Activated T-cell treated with anti-CD3 and anti-CD28 coated beads for 24 hours (primary cell): ENCODE results near the gene CTCFL.

Source experiments
- DNase-seq: peaks from one replicate; pipeline ENCODE4 v3.0.0-alpha.2; 2020; ENCODE audit warnings: low read depth

Gene CTCFL, protein sequence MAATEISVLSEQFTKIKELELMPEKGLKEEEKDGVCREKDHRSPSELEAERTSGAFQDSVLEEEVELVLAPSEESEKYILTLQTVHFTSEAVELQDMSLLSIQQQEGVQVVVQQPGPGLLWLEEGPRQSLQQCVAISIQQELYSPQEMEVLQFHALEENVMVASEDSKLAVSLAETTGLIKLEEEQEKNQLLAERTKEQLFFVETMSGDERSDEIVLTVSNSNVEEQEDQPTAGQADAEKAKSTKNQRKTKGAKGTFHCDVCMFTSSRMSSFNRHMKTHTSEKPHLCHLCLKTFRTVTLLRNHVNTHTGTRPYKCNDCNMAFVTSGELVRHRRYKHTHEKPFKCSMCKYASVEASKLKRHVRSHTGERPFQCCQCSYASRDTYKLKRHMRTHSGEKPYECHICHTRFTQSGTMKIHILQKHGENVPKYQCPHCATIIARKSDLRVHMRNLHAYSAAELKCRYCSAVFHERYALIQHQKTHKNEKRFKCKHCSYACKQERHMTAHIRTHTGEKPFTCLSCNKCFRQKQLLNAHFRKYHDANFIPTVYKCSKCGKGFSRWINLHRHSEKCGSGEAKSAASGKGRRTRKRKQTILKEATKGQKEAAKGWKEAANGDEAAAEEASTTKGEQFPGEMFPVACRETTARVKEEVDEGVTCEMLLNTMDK

DNA sequence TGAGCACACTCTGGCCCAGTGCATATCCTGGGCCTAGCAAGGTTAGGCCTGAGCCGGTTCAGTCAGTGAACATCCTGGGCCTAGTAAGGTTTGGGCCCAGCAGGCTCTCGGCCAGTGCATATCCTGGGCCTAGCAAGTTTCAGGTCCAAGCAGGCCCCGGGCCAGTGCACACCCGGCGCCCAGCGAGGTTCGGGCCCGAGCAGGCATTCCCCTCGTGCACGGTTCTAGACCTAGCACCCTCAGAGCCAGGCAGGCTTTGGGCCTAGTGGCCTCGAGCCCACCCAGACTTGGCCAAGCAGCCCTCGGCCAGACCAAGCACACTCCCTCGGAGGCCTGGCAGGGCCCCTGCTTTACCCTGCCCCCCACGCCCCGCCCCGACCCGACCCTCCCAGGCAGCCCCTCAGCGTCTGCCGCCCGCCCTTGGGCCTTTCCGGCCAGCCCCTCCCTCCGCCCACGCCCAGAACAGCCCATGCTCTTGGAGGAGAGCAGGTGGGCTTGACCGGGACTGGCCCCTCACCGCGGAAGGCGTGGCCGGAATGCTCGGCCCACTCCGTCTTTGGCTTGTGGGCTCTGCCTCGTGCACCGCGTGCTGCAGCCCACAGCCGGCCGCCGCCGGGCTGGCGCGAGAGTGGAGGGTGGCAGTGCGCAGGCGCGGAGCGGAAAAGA is at the start of gene CTCFL:
TSS of gene CTCFL (minus strand) at position 630 of the 666 bp plus-strand sequence. CDS start 935 bp downstream, outside the sequence.
- no peak for DNase-seq

DNA sequence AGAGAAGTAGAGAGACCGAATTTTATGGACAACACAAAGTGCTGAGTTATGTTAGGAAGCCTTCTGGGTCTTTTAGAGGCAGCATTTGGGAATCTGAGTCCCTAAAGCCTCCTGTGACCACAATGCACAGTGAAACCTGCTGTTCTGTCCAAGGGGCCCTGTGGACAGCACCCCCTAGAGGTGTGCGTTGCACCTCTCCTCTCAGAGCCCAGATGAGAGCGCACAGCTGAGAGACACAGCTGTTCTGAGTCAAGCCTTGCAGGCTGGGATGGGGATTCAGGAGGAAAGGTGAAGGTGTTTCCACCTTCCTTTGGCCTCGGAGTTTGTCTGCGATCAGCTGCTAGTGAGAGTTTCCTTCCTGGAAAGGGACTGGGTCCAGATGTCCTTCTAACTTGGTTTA is 49.0 kb upstream of the CTCFL start:
- no peak for DNase-seq

DNA sequence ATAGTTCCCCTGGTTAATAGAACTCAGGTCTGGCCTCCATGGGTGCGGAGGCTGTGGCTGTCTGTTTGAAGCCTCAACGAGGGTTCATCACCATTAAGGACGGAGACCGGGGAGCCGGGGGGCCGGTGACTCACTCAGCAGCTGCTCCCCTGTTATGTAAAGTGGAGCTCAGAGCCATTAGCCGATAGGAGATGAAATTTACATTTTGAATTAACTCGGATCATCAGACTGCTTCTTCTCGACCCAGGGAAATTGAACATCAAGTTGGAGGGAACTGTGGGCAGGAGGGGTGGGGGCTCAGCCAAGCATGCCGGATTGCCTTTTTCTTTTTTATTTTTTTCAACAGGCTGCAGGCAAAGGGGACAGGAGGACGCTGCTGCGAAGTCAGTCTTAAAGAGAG is 48.3 kb upstream of the CTCFL start:
- no peak for DNase-seq

DNA sequence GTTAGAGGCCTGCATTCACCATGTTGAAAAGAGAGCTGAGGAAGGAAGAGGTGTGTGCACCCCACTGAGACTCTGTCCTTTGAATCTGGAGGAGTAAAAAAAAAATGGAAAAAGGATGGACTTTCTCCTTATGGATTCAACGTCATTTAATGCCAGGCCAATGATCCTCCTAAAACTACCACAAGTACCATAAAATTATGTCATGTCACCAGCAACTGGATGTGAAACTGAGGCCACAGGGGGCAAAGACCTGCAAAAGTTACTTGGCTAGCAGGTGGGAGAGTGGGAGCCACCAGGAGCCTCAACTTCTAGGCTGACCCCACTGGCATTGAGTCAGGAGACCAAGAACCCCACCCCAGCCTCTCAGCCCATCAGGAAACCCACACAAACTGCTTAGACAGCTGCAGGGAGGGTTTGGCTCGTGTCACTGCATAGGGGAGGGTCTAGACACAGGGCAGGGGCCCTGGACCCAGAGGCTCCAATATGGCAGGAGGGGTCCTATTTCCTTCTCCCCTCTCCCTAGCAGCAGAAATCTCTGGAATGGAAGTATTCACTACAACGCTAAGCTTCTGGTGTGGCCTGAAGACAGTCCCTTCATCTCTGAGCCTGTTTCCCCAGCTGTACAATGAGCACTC is 47.0 kb upstream of the CTCFL start:
- DNase-seq: no peak

DNA sequence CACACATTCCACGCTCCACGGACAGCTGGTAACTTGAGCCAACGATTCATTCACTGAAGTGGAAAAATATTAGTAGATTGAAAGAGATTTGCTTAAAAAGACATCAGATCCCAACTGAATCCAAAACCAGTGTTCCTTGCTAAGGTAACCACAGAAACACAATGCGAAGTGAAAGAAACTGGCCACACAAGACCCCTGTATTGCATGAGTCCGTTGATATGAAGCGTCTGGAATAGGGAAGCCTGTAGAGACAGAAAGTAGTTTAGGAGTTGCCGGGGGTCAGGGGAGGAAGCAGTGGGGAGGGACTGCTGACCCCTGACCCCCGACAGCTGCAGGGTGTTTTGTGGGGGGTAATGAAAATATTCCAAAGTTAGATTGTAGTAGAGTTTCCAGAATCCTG is 46.0 kb upstream of the CTCFL start:
- no peak for DNase-seq

DNA sequence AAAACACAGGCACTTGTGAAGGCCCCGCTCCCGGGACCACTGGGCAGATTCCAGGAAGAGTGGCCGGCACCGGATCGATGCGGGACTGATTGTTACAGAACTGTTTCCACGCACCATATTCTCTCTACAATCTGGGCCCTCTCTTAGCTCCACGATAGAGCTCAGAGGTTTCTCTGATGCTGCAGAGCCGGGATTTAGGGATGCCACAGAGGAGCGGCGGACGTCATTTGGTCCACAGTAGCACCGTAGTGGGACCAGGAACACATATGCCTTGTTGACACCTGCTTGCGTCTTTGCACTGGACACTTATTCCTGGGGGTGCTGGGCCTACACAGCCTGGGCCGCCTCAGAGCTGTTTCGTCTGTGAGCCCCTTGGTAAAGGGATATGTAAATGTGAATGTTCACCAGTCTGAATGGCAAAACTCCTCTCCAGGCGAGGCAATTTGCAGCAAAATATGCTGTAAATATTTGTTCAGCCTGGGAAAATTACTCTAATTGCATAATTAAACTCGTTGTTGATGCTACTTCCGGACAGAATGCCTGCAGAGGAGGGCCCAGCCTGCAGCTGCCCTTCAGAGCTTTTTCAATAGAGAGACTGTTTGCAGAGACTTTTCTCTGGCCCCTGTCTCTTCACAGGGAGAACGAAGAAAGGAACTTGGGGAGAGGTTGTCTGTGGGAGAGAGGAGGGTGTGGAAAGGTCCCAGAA is 45.4 kb upstream of the CTCFL start:
- DNase-seq: no peak

DNA sequence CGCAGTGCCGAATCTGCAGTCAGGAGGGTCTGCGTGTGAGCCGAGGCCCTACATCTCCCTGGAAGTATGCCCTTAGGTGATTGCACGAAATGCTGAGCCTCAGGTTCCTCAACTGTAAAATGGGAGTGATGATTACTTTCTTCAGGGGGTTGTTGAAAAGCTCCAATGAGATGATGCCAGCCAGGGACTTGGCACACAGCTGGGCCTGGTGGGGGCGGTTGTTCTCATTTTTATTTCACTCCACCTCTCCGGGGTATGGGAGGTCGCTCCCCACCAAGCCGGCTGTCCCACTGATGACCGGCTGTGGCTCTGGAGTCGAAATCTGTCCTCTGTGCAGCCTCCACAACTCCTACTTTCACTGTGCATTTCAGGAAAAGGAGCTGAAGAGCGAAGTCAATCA is 44.0 kb upstream of the CTCFL start:
- no peak for DNase-seq

DNA sequence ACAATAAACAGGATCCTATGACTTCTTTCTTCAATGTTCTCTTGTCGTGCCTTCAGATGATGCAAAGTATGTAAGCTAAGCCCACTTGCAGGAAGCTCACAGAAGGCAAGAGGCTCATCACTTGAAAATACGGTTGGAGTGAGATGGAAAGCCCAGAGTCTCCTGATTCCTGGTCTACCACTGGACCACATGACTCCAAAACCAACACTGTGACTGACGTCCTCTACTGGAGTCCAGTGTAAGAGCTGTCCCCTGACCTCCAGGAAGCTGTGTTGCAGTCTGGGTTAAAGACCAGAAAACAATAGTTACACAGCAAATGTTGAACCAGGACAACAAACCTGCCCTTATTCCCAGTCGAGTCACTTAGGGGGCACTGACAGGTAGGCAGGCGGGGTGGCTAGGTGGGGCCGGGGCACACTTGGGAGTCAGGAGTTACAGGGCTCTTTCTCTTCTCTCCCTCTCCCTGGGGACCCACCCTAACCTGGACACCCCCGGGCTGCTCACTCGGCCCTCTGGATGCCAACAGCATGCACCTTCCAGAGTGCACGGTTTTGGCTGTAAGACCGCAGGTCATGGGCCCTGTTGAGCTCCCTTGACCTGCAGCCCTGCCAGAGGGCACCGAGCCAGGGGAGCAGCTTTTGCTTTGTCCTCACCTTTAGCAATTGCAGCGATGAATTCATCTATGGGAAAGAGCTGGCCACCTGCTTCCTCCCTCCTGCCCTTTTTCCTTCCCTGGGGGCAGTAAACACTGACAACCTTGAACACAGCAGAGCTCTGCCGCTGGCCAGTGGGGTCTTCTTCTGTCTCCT is 43.4 kb upstream of the CTCFL start:
- no peak for DNase-seq

DNA sequence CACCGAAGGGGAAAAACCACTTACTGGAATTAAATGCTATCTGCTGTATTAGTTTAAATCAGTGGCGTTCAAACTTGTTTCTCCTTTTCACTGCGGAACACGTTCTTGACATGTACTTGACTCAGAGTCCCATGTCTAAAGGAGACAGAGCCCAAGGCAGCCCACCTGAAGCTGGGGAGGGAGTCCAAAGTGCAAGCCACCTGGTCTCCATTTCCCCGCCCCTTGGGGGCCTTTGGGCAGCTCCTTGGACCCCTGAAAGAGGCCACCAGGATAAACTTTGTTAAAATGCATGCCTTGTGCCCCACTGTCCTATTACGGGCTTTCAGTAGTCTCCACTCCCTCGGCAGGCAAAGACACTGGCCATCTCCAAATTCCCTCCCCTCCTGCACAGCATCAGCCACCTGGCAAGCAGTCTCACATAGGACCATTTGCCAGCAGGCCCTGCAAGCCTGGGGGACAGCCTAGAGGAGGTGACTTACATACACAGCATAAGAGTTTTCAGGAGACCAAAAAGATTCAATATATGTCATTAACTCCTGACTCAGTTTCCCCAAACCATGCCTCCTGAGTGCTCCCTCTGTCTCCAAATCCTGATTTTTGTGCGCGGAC is 42.6 kb upstream of the CTCFL start:
- DNase-seq: no peak

DNA sequence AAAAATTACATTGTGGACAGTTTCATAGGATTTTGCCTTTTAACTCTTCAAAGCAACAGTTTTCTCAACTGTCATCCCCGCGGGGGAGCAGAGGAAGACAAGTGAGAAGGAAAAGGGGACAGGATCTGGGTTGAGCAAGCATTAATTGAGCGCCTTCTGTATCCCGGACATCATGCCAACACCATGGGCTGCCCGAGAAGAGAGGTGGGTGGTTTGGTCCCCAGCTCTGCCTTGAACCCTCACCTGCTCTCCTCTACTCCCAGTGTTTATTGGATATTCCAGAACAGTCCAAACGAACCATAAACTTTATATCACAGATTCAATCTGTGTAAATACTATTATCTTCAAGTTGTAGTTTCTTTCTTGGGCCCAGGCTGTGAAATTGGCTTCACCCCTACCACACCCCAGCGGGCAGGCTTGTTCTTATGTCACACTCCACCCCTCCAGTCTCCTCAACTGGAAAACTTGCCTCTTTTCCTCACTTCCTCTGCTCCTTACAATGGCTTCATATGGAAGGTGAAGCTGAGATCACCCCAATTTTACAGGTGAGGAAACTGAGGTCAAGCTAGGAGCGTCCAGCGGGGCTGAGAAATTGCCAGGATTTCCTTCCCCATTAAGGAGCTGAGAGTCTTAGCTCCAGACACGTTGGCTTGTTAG is 42.0 kb upstream of the CTCFL start:
- no peak for DNase-seq

DNA sequence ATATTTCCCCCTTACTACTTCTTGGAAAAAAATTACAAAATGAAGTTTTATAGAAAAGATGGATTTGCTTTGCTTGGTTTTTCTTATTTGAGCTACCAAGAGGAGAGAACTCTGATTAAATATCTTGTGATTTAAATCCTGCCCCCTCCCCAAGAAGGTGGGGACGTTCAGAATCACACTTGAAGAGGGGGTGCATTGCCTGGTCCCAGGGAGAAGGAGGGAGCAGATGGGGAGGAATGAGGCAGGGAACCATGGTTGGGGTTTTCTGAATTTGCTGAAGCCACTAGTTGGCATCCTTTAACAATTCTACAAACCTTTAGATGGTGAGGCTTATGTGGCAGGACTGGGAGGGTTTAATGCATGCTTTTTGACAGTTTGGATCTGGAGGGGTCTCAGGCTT is 41.5 kb upstream of the CTCFL start:
- DNase-seq: no peak

DNA sequence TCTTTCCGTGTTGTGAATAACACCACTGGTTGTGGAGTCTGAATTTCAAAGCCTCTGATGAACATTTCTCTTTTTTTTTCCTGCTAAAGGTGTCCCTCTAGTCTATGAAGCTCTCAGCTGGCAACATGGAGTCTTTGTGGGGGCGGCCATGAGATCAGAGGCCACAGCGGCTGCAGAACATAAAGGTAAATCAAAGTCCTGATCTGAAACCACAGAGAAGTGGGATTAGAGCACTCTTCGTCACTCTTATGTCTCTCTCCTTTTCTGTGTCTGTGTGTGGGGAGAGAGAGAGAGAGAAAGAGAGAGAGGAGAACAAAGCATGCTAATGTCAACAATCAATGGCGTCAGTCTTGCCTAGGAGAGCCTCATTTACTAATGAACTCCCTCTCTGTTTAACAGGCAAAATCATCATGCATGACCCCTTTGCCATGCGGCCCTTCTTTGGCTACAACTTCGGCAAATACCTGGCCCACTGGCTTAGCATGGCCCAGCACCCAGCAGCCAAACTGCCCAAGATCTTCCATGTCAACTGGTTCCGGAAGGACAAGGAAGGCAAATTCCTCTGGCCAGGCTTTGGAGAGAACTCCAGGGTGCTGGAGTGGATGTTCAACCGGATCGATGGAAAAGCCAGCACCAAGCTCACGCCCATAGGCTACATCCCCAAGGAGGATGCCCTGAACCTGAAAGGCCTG is 40.2 kb upstream of the CTCFL start:
- DNase-seq: no peak

DNA sequence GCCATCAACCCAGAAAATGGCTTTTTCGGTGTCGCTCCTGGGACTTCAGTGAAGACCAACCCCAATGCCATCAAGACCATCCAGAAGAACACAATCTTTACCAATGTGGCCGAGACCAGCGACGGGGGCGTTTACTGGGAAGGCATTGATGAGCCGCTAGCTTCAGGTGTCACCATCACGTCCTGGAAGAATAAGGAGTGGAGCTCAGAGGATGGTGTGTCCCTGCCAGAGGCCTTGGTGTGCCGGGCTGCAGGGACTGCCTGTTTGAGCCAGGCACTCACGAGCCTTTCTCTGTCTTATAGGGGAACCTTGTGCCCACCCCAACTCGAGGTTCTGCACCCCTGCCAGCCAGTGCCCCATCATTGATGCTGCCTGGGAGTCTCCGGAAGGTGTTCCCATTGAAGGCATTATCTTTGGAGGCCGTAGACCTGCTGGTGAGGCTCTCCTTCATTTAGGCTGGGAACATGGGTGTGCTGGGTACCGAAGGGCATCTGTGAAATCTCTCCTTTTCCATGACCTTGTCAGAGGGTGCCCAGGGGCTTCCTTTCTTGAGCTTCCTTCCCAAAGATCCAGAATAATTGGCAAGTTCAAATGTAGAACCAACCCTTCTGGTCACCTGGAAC is 39.4 kb upstream of the CTCFL start:
- DNase-seq: no peak

DNA sequence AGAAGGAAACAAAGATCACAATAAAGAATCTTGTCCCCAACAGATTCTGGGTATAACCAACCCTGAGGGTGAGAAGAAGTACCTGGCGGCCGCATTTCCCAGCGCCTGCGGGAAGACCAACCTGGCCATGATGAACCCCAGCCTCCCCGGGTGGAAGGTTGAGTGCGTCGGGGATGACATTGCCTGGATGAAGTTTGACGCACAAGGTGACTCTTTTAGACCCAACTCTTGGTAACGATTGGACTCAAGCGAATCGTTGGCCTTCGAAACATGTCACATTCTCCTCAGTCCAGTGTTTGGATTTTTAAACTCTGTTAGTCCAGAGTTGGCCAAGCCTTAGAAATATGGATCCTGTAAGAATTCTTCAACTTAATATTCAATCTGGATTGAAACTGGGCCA is 38.6 kb upstream of the CTCFL start:
- DNase-seq: no peak

DNA sequence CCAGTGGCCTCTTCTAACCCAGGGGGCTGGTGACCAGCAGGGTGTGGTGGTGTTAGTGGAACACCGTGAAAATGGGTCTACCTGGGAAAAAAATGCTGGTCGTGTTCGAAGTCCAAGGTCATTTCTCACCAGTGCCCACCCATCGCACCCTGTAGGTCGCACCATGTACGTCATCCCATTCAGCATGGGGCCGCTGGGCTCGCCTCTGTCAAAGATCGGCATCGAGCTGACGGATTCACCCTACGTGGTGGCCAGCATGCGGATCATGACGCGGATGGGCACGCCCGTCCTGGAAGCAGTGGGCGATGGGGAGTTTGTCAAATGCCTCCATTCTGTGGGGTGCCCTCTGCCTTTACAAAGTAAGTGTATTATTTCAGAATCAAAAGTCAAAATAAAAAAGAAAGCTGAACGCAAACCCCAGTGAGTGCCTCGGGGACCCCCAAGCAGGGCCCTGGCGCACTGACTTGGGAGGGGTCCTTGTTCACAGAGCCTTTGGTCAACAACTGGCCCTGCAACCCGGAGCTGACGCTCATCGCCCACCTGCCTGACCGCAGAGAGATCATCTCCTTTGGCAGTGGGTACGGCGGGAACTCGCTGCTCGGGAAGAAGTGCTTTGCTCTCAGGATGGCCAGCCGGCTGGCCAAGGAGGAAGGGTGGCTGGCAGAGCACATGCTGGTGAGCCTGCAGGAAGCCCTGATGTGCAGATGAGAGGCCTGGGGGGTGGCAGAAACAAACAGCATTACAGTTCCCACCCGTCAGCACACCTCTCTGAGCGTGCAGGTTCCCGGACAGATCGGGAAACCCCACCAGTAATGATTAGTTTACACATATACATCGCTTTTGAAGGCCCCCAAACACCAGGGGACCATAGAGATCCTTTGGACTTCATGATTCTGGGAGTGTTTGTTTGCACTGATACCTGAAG is 37.9 kb upstream of the CTCFL start:
- no peak for DNase-seq

DNA sequence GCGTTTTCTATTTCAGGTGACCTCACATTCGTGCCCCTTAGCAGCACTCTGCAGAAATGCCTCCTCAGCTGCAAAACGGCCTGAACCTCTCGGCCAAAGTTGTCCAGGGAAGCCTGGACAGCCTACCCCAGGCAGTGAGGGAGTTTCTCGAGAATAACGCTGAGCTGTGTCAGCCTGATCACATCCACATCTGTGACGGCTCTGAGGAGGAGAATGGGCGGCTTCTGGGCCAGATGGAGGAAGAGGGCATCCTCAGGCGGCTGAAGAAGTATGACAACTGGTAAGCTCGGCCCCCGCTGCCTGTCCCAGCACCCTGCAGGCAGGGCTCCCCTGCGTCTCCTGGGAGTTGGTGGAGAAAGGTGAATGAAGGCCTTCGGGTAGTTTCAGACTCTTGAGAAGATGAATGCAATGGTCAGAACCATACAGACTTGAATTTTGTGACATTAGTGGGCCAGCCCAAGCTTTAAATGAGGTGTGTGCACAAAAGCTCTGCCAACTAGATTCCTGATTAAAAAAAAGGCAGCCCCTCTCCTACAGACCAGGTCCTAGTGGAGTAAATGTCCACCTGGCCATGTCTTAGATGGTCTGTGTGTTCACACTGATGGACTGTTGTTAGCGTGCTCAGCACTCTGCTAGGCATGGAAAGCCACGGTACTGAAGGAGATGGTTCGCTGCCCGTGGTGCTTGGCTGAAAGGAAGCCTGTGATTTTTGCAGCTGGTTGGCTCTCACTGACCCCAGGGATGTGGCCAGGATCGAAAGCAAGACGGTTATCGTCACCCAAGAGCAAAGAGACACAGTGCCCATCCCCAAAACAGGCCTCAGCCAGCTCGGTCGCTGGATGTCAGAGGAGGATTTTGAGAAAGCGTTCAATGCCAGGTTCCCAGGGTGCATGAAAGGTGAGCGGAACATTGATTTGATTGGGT is 36.7 kb upstream of the CTCFL start:
- DNase-seq: no peak
